Measurements from ENCODE around the gene TAF5L. TPM values are rescaled to one million over a fixed set of nuclear protein-coding genes. Genes with fewer than 3 reads are reported as not detected.

The TAF5L gene

GRCh38 chr1:229550812-229551567, 74.9 kb downstream of the TAF5L start:
- no peak overlapping the region for H3K4me3 ChIP-seq (ENCODE audit: low read length in 2 of 2)
- no peak overlapping the region for H2BK5ac ChIP-seq (ENCODE audit: low read length)
- no peak overlapping the region for H2BK15ac ChIP-seq (ENCODE audit: low read length)
- H2AFZ ChIP-seq (ENCODE audit: low read length), result no peak overlapping the region
- no peak overlapping the region for H4K8ac ChIP-seq (ENCODE audit: low read depth, low read length)
- no peaks in the 10 kb centered on the region for H3K27me3 ChIP-seq (ENCODE audit: control insufficient read depth in 3 of 3, insufficient read depth in 3 of 3, low read depth in 1 of 3, low read length in 3 of 3)
- WGBS, 2 donors (ENCODE audit: extremely low coverage in 2 of 2, insufficient read length in 2 of 2, insufficient replicate concordance in 1 of 2), result no CpG with 5 or more reads among the region's 3 CpGs
- H3K23ac ChIP-seq (ENCODE audit: low read depth, low read length, poor library complexity), result no peak overlapping the region
- H3K14ac ChIP-seq (ENCODE audit: low read length), result no peak overlapping the region
- H3K36me3 ChIP-seq (replicated peaks in 1 of 2; ENCODE audit: control insufficient read depth in 2 of 2, insufficient read depth in 2 of 2, low read length in 2 of 2), result peaks cover 3 to 40% of the 10 kb centered on the region in 2 donors
- H2AK5ac ChIP-seq (ENCODE audit: low read depth, low read length), result no peak overlapping the region
- H3K79me1 ChIP-seq (ENCODE audit: low read depth, low read length), result no peaks in the 10 kb centered on the region
- H3K27ac ChIP-seq (replicated peaks; ENCODE audit: low read length), result no peak overlapping the region
- H2BK12ac ChIP-seq (ENCODE audit: low read length), result no peak overlapping the region
- no peak overlapping the region for H3K18ac ChIP-seq (ENCODE audit: low read length)
- H4K91ac ChIP-seq (ENCODE audit: low read depth, low read length, poor library complexity), result no peak overlapping the region
- no peak overlapping the region for H3K9ac ChIP-seq (ENCODE audit: low read depth, low read length, poor library complexity)
- H3K4me2 ChIP-seq (ENCODE audit: insufficient read depth, low read length, poor library complexity, severe bottlenecking), result no peak overlapping the region
- no peaks in the 10 kb centered on the region for H3K9me3 ChIP-seq (replicated peaks in 1 of 2; ENCODE audit: control insufficient read depth in 2 of 2, insufficient read depth in 1 of 2, low read depth in 1 of 2, low read length in 2 of 2)
- DNase-seq (ENCODE audit: low spot score), result no peak
- no peak overlapping the region for H3K4ac ChIP-seq (ENCODE audit: low read length)
- peaks cover 2 to 9% of the 10 kb centered on the region in 2 donors for H3K4me1 ChIP-seq (ENCODE audit: control insufficient read depth in 2 of 2, insufficient read depth in 1 of 2, low read depth in 1 of 2, low read length in 2 of 2)
- H2BK120ac ChIP-seq (ENCODE audit: low read depth, low read length), result no peak overlapping the region

GRCh38 chr1:229547542-229547941, 78.4 kb downstream of the TAF5L start:
- H3K36me3 ChIP-seq (replicated peaks in 1 of 2; ENCODE audit: control insufficient read depth in 2 of 2, insufficient read depth in 2 of 2, low read length in 2 of 2), result peaks cover 6 to 66% of the 10 kb centered on the region in 2 donors

GRCh38 chr1:229544587-229544986, 81.3 kb downstream of the TAF5L start:
- no peak overlapping the region for H3K18ac ChIP-seq (ENCODE audit: low read length)
- H4K8ac ChIP-seq (ENCODE audit: low read depth, low read length), result no peak overlapping the region
- H4K91ac ChIP-seq (ENCODE audit: low read depth, low read length, poor library complexity), result no peak overlapping the region
- no peak for DNase-seq (ENCODE audit: low spot score)
- H3K9me3 ChIP-seq (replicated peaks in 1 of 2; ENCODE audit: control insufficient read depth in 2 of 2, insufficient read depth in 1 of 2, low read depth in 1 of 2, low read length in 2 of 2), result peaks cover 0 to 5% of the 10 kb centered on the region in 2 donors
- no peaks in the 10 kb centered on the region for H3K27me3 ChIP-seq (ENCODE audit: control insufficient read depth in 3 of 3, insufficient read depth in 3 of 3, low read depth in 1 of 3, low read length in 3 of 3)
- H3K4ac ChIP-seq (ENCODE audit: low read length), result no peak overlapping the region
- H3K27ac ChIP-seq (replicated peaks; ENCODE audit: low read length), result no peak overlapping the region
- H3K14ac ChIP-seq (ENCODE audit: low read length), result no peak overlapping the region
- WGBS, 2 donors (ENCODE audit: extremely low coverage in 2 of 2, insufficient read length in 2 of 2, insufficient replicate concordance in 1 of 2), result no CpG with 5 or more reads among the region's 1 CpG
- H3K36me3 ChIP-seq (replicated peaks in 1 of 2; ENCODE audit: control insufficient read depth in 2 of 2, insufficient read depth in 2 of 2, low read length in 2 of 2), result peaks cover 9 to 88% of the 10 kb centered on the region in 2 donors
- no peak overlapping the region for H3K4me3 ChIP-seq (ENCODE audit: low read length in 2 of 2)
- no peak overlapping the region for H3K23ac ChIP-seq (ENCODE audit: low read depth, low read length, poor library complexity)
- H2AFZ ChIP-seq (ENCODE audit: low read length), result no peak overlapping the region
- H2BK120ac ChIP-seq (ENCODE audit: low read depth, low read length), result no peak overlapping the region
- H2AK5ac ChIP-seq (ENCODE audit: low read depth, low read length), result no peak overlapping the region
- no peak overlapping the region for H2BK5ac ChIP-seq (ENCODE audit: low read length)
- no peak overlapping the region for H3K9ac ChIP-seq (ENCODE audit: low read depth, low read length, poor library complexity)
- peaks cover 0 to 2% of the 10 kb centered on the region in 2 donors for H3K4me1 ChIP-seq (ENCODE audit: control insufficient read depth in 2 of 2, insufficient read depth in 1 of 2, low read depth in 1 of 2, low read length in 2 of 2)
- no peak overlapping the region for H3K4me2 ChIP-seq (ENCODE audit: insufficient read depth, low read length, poor library complexity, severe bottlenecking)
- H2BK12ac ChIP-seq (ENCODE audit: low read length), result no peak overlapping the region
- H2BK15ac ChIP-seq (ENCODE audit: low read length), result no peak overlapping the region
- H3K79me1 ChIP-seq (ENCODE audit: low read depth, low read length), result no peaks in the 10 kb centered on the region

More at GRCh38 chr1:229547542-229547941, 78.4 kb downstream of the TAF5L start:
- Histone ChIP-seq H2BK12ac (ENCODE audit: low read length) (no peak overlapping the region), H2BK120ac (ENCODE audit: low read depth, low read length) (no peak overlapping the region), H4K8ac (ENCODE audit: low read depth, low read length) (no peak overlapping the region), H3K9me3 (replicated peaks in 1 of 2; ENCODE audit: control insufficient read depth in 2 of 2, insufficient read depth in 1 of 2, low read depth in 1 of 2, low read length in 2 of 2) (peaks cover 0 to 5% of the 10 kb centered on the region in 2 donors), H3K79me1 (ENCODE audit: low read depth, low read length) (no peaks in the 10 kb centered on the region), H2AFZ (ENCODE audit: low read length) (no peak overlapping the region), H2AK5ac (ENCODE audit: low read depth, low read length) (no peak overlapping the region), H3K4me3 (ENCODE audit: low read length in 2 of 2) (no peak overlapping the region), H3K4me2 (ENCODE audit: insufficient read depth, low read length, poor library complexity, severe bottlenecking) (no peak overlapping the region), H3K9ac (ENCODE audit: low read depth, low read length, poor library complexity) (no peak overlapping the region), H2BK5ac (ENCODE audit: low read length) (no peak overlapping the region), H4K91ac (ENCODE audit: low read depth, low read length, poor library complexity) (no peak overlapping the region), H3K23ac (ENCODE audit: low read depth, low read length, poor library complexity) (no peak overlapping the region), H3K4me1 (ENCODE audit: control insufficient read depth in 2 of 2, insufficient read depth in 1 of 2, low read depth in 1 of 2, low read length in 2 of 2) (peaks cover 2 to 3% of the 10 kb centered on the region in 2 donors), H3K27me3 (ENCODE audit: control insufficient read depth in 3 of 3, insufficient read depth in 3 of 3, low read depth in 1 of 3, low read length in 3 of 3) (no peaks in the 10 kb centered on the region), H3K27ac (replicated peaks; ENCODE audit: low read length) (peak overlapping the region; percentile 3), H3K18ac (ENCODE audit: low read length) (no peak overlapping the region), H3K14ac (ENCODE audit: low read length) (no peak overlapping the region), H2BK15ac (ENCODE audit: low read length) (no peak overlapping the region), H3K4ac (ENCODE audit: low read length) (no peak overlapping the region)
- DNase-seq (ENCODE audit: low spot score), result no peak
- no CpG with 5 or more reads among the region's 7 CpGs for WGBS, 2 donors (ENCODE audit: extremely low coverage in 2 of 2, insufficient read length in 2 of 2, insufficient replicate concordance in 1 of 2)

Small RNA genes lying within 50 kb of the gene (small RNA-seq; reads per million reads assigned to genes)
- gene HMGN2P19 (ENCODE audit: insufficient read depth) (not detected), gene RNA5SP78 (ENCODE audit: insufficient read depth) (not detected)

Data from neuronal stem cell (in vitro differentiated cells).